Panc1 (cell line): ENCODE data around the gene AUH.

ENCODE experiments used
- CTCF ChIP-seq: fragments of 450-650 bp; IDR thresholded peaks from 2 replicates; pipeline ENCODE4 v1.5.1; 2017; ENCODE audit warnings: mild to moderate bottlenecking
- POLR2AphosphoS5 ChIP-seq: IDR thresholded peaks from 2 replicates; pipeline ENCODE4 v1.6.1; 2012; ENCODE audit warnings: mild to moderate bottlenecking, low read depth, low read length, moderate library complexity
- REST ChIP-seq, 2 experiments: IDR thresholded peaks; 2 replicates each; pipeline ENCODE4 v1.6.1; 2011 to 2012; ENCODE audit warnings: low read depth in 2 of 2, control low read depth in 1 of 2, low read length in 1 of 2, mild to moderate bottlenecking in 1 of 2, moderate library complexity in 1 of 2; ENCODE audit not compliant: insufficient read depth in 1 of 2
- SIN3A ChIP-seq: IDR thresholded peaks from 2 replicates; pipeline ENCODE4 v1.6.1; 2012; ENCODE audit warnings: low read depth, mild to moderate bottlenecking, low read length, moderate library complexity, borderline replicate concordance; ENCODE audit not compliant: insufficient read depth
- TCF7L2 ChIP-seq: IDR thresholded peaks from 2 replicates; pipeline ENCODE4 v1.6.1; 2011; ENCODE audit warnings: mild to moderate bottlenecking, low read depth, low read length, inconsistent platforms

- TF ChIP-seq POLR2AphosphoS5 (no peak), CTCF (no peak), TCF7L2 (no peak), SIN3A (no peak), REST (IDR thresholded peaks at IDR 0.05; ENCODE audit: insufficient read depth in 1 of 2, low read depth in 2 of 2, low read length in 1 of 2) (no peak)
These were observed 29.9 kb downstream of the AUH start for GRCh38 chr9:91331849-91332248.
